GM12801 (cell line): Measurements from ENCODE around the gene RNF44.

Source experiments
- TF ChIP-seq, protein P1 (sequence below): IDR thresholded peaks from one replicate; pipeline ENCODE4 v1.5.1; 2011; ENCODE audit warnings: control low read depth; ENCODE audit not compliant: insufficient read length; ENCODE audit errors: extremely low read depth

Gene RNF44

DNA sequence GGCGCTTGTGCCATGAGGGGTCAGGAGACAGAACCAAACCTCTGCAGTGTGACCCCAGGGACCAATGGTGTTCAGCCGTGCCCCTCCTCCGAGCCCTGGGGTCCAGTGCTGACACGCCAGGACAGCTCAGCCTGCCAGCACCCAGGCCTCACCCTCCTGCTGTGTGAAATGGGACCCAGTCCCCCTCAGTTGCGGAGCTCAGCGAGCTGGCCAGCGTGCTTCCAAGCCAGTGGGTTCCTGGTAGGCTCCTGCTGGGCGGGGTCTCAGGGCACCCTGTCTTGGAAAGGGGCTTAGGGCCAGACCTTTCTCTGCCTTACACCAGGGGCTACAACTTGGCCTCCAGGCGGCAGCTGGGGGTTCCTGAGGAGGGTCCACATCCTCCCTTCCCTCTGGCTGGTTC, 4.4 kb downstream of the RNF44 start:
- TF ChIP-seq, protein P1, sequence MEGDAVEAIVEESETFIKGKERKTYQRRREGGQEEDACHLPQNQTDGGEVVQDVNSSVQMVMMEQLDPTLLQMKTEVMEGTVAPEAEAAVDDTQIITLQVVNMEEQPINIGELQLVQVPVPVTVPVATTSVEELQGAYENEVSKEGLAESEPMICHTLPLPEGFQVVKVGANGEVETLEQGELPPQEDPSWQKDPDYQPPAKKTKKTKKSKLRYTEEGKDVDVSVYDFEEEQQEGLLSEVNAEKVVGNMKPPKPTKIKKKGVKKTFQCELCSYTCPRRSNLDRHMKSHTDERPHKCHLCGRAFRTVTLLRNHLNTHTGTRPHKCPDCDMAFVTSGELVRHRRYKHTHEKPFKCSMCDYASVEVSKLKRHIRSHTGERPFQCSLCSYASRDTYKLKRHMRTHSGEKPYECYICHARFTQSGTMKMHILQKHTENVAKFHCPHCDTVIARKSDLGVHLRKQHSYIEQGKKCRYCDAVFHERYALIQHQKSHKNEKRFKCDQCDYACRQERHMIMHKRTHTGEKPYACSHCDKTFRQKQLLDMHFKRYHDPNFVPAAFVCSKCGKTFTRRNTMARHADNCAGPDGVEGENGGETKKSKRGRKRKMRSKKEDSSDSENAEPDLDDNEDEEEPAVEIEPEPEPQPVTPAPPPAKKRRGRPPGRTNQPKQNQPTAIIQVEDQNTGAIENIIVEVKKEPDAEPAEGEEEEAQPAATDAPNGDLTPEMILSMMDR, result no peak

- TF ChIP-seq, protein P1, result no peak
Measured at GRCh38 chr5:176531902-176532493, 5.2 kb downstream of the RNF44 start.

- TF ChIP-seq, protein P1, result no peak
Measured at GRCh38 chr5:176530983-176531901, 6.0 kb downstream of the RNF44 start.

GRCh38 chr5:176530393-176530982, 6.7 kb downstream of the RNF44 start:
- TF ChIP-seq, protein P1, result no peak

DNA sequence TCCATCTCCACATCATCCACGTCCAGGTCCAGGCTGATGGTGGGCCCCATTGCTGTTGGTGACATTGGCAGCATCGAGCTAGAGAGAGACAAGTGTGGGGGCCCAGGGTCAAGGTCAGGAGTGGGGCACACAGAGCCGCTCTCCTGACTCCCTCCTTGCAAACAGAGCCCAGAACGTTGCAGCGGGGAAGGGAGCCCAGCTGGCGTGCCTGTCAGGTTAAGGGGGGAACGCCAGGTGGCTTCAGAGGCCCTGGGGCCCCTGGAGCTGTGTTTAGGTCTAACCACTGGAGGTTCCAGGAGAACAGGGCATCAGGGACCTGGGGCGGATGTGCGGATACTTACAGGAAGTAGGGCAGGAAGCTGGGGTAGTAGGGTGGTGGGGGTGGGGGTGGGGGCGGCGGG, 7.5 kb downstream of the RNF44 start:
- TF ChIP-seq, protein P1, result no peak

DNA sequence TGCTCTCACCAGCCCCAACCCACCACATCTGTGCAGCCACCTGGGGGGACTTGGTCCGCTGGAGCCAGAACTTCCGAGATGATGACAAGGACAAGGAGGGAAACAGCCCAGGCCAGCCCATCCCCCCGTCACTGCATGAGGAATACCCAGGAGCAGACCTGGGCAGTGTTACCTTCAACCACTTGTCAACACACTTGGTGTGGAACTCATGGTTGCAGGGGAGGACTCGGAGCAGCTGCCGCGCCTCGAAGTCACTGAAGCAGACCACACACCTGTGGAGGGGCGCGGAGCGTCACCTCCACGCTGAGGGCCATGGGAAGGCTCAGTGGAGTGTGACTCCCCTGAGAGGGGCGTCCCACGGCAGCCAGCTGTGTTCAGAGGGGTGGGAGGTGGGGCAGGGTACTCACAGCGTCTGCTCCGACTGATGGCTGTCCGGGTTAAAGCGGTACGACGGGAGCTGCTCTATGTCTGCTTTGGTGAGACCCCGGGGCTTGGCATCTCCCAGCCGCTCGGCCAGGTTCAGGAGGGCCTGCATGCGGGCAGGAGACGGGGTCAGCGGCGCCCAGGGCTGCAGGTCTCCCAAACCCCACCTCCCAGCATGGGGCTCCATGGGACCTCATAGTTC, 8.0 kb downstream of the RNF44 start:
- TF ChIP-seq, protein P1, result no peak

GRCh38 chr5:176528761-176529115, 8.5 kb downstream of the RNF44 start:
- TF ChIP-seq, protein P1, result no peak
